K562 (cell line): ENCODE results near the gene IGF2BP3.

Experiments
- EZH2 ChIP-seq: IDR thresholded peaks from 2 replicates; pipeline ENCODE4 v1.6.1; 2012; ENCODE audit warnings: low read depth, mild to moderate bottlenecking, inconsistent platforms, low read length, borderline replicate concordance
- GATAD2A ChIP-seq: fragments of 450-650 bp; IDR thresholded peaks from 2 replicates; pipeline ENCODE4 v1.6.1; 2017
- HDGF ChIP-seq: fragments of 450-650 bp; IDR thresholded peaks from 2 replicates; pipeline ENCODE4 v1.6.1; 2016
- MEF2A ChIP-seq: IDR thresholded peaks from 2 replicates; pipeline ENCODE4 v1.6.1; 2011; ENCODE audit warnings: low read depth, mild to moderate bottlenecking, low read length, moderate library complexity; ENCODE audit not compliant: control insufficient read depth
- NBN ChIP-seq: fragments of 450-650 bp; IDR thresholded peaks from 2 replicates; pipeline ENCODE4 v1.6.1; 2016; ENCODE audit warnings: low read depth, mild to moderate bottlenecking
- NFRKB ChIP-seq: fragments of 450-650 bp; IDR thresholded peaks from 2 replicates; pipeline ENCODE4 v1.6.1; 2016; ENCODE audit warnings: low read depth
- POLR2AphosphoS5 ChIP-seq: IDR thresholded peaks from 2 replicates; pipeline ENCODE4 v1.6.1; 2011; ENCODE audit warnings: mild to moderate bottlenecking, low read depth, low read length, moderate library complexity; ENCODE audit not compliant: control insufficient read depth, insufficient read depth
- RB1 ChIP-seq: fragments of 450-650 bp; IDR thresholded peaks from 2 replicates; pipeline ENCODE4 v1.6.1; 2017; ENCODE audit warnings: low read depth, mild to moderate bottlenecking
- SIN3A ChIP-seq, 2 experiments: fragments of 150-350 bp in 1 of 2; IDR thresholded peaks; 2 replicates each; pipeline ENCODE4 v1.6.1; 2011 to 2016; ENCODE audit warnings: borderline replicate concordance in 2 of 2, low read depth in 2 of 2, low read length in 2 of 2, mild to moderate bottlenecking in 2 of 2, moderate library complexity in 2 of 2; ENCODE audit not compliant: control insufficient read depth in 1 of 2
- ZFX ChIP-seq: sonication (generic); formaldehyde crosslinking; IDR thresholded peaks from 2 replicates; pipeline ENCODE4 v1.8.0; 2022; ENCODE audit warnings: mild to moderate bottlenecking, missing genetic modification reagents, moderate library complexity
- ZNF3 ChIP-seq: fragments of 250-450 bp; sonication (Bioruptor Pico); IDR thresholded peaks from 2 replicates; pipeline ENCODE4 v1.5.0; 2021; ENCODE audit warnings: mild to moderate bottlenecking, moderate library complexity
- TF ChIP-seq, protein P1 (sequence below): sonication (generic); formaldehyde crosslinking; IDR thresholded peaks from 2 replicates; pipeline ENCODE4 v1.8.1; 2023; ENCODE audit warnings: mild to moderate bottlenecking, missing genetic modification reagents
- TF ChIP-seq, protein P2 (sequence below): sonication (generic); formaldehyde crosslinking; IDR thresholded peaks from 2 replicates; pipeline ENCODE4 v1.9.0; 2022; ENCODE audit warnings: mild to moderate bottlenecking, missing genetic modification reagents
- TF ChIP-seq, protein P3 (sequence below): fragments of 250-450 bp; sonication (Bioruptor Pico); IDR thresholded peaks from 2 replicates; pipeline ENCODE4 v1.8.0; 2022; ENCODE audit warnings: inconsistent platforms, mild to moderate bottlenecking, moderate library complexity, borderline replicate concordance

DNA sequence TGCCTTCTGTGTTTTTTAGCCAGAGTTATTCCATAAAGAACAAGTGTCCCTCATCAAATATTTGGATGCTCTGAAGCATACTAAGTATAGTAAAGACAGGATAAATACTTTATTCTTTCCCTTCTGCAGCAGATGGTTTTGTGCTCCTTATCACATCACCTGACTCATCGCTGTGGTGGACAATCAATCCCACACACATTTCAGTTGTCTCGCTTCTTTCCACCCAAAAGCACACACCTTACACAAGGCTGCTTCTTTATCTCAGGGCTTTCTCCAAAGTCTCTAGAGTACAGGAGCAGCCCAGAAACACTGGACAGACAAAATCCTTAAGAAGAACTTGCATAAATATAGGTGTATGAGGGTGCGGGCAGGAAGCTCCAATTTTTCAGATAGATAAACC lies 43.4 kb downstream of the IGF2BP3 start:
- TF ChIP-seq ZNF3 (CRISPR knock-in tag) (no peak), GATAD2A (peak; percentile 69; the same call in 1 of the 2 replicates), HDGF (no peak), SIN3A (IDR thresholded peaks at IDR 0.05; ENCODE audit: borderline replicate concordance in 2 of 2, control insufficient read depth in 1 of 2, low read depth in 2 of 2, low read length in 2 of 2) (no peak), MEF2A (no peak), POLR2AphosphoS5 (peak; percentile 88), NFRKB (no peak), RB1 (no peak), ZFX (CRISPR knock-in tag) (no peak), EZH2 (no peak), NBN (no peak)
- TF ChIP-seq, protein P1, sequence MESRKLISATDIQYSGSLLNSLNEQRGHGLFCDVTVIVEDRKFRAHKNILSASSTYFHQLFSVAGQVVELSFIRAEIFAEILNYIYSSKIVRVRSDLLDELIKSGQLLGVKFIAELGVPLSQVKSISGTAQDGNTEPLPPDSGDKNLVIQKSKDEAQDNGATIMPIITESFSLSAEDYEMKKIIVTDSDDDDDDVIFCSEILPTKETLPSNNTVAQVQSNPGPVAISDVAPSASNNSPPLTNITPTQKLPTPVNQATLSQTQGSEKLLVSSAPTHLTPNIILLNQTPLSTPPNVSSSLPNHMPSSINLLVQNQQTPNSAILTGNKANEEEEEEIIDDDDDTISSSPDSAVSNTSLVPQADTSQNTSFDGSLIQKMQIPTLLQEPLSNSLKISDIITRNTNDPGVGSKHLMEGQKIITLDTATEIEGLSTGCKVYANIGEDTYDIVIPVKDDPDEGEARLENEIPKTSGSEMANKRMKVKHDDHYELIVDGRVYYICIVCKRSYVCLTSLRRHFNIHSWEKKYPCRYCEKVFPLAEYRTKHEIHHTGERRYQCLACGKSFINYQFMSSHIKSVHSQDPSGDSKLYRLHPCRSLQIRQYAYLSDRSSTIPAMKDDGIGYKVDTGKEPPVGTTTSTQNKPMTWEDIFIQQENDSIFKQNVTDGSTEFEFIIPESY = no peak
- TF ChIP-seq, protein P2, sequence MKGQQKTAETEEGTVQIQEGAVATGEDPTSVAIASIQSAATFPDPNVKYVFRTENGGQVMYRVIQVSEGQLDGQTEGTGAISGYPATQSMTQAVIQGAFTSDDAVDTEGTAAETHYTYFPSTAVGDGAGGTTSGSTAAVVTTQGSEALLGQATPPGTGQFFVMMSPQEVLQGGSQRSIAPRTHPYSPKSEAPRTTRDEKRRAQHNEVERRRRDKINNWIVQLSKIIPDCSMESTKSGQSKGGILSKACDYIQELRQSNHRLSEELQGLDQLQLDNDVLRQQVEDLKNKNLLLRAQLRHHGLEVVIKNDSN (CRISPR knock-in tag) = no peak
- TF ChIP-seq, protein P3, sequence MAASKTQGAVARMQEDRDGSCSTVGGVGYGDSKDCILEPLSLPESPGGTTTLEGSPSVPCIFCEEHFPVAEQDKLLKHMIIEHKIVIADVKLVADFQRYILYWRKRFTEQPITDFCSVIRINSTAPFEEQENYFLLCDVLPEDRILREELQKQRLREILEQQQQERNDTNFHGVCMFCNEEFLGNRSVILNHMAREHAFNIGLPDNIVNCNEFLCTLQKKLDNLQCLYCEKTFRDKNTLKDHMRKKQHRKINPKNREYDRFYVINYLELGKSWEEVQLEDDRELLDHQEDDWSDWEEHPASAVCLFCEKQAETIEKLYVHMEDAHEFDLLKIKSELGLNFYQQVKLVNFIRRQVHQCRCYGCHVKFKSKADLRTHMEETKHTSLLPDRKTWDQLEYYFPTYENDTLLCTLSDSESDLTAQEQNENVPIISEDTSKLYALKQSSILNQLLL = no peak
